ENCODE data around the gene TOP2B. TPM values are rescaled to one million over a fixed set of nuclear protein-coding genes. Genes with fewer than 3 reads are reported as not detected.

Gene TOP2B
- total RNA-seq, 3 donors from 2014 or later: 71.2 to 73.2 (median 71.7) TPM

- no peaks in the 10 kb centered on the region for H3K36me3 Mint-ChIP-seq (ENCODE audit: insufficient read depth)
- DNase-seq (no peak), ATAC-seq (no peak)
- no peak overlapping the region for H3K4me3 Mint-ChIP-seq
- H3K4me1 Mint-ChIP-seq (ENCODE audit: low read depth): no peaks in the 10 kb centered on the region
- no peaks in the 10 kb centered on the region for H3K9me3 Mint-ChIP-seq
- no peaks in the 10 kb centered on the region for H3K27me3 Mint-ChIP-seq (ENCODE audit: low read depth)
Measured at GRCh38 chr3:25563601-25564000, 101.1 kb downstream of the TOP2B start.

- Mint-ChIP-seq H3K4me3 (no peak overlapping the region), H3K9me3 (no peaks in the 10 kb centered on the region), H3K4me1 (ENCODE audit: low read depth) (no peaks in the 10 kb centered on the region), H3K27me3 (ENCODE audit: low read depth) (no peaks in the 10 kb centered on the region), H3K36me3 (ENCODE audit: insufficient read depth) (no peaks in the 10 kb centered on the region)
- no peak for DNase-seq
- ATAC-seq: no peak
Measured at GRCh38 chr3:25558796-25559195, 105.9 kb downstream of the TOP2B start.

- Mint-ChIP-seq H3K27me3 (ENCODE audit: low read depth) (no peaks in the 10 kb centered on the region), H3K9me3 (no peaks in the 10 kb centered on the region), H3K36me3 (ENCODE audit: insufficient read depth) (no peaks in the 10 kb centered on the region), H3K4me1 (ENCODE audit: low read depth) (no peaks in the 10 kb centered on the region), H3K4me3 (no peak overlapping the region)
- ATAC-seq (no peak), DNase-seq (no peak)
Measured at GRCh38 chr3:25558121-25558520, 106.6 kb downstream of the TOP2B start.

DNA sequence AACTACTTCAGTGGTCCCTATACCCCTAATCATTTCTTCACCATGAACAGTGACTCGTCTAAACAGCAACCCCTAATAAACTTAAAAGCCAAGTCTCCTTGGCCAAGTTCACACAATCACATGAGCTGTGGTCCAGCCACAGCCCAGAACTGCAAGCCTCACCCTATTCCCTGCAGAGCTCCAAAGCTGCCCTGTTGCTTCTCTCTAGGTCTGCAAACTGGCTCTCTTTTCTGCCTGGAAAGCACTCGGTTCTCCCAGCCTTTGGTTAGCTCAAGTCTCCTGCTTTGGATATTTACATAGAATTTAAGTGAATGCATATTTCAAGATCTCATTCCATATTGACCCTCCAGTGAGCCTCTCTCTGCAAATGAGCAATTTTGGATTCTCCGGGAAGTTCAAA, 107.0 kb downstream of the TOP2B start:
- Mint-ChIP-seq H3K9me3 (no peaks in the 10 kb centered on the region), H3K36me3 (ENCODE audit: insufficient read depth) (no peaks in the 10 kb centered on the region), H3K27me3 (ENCODE audit: low read depth) (no peaks in the 10 kb centered on the region), H3K4me3 (no peak overlapping the region), H3K4me1 (ENCODE audit: low read depth) (no peaks in the 10 kb centered on the region)
- ATAC-seq (no peak), DNase-seq (no peak)

GRCh38 chr3:25556447-25556846, 108.3 kb downstream of the TOP2B start:
- H3K4me3 Mint-ChIP-seq: no peak overlapping the region
- DNase-seq (no peak), ATAC-seq (no peak)
- no peaks in the 10 kb centered on the region for H3K9me3 Mint-ChIP-seq
- H3K4me1 Mint-ChIP-seq (ENCODE audit: low read depth): no peaks in the 10 kb centered on the region
- H3K36me3 Mint-ChIP-seq (ENCODE audit: insufficient read depth): no peaks in the 10 kb centered on the region
- H3K27me3 Mint-ChIP-seq (ENCODE audit: low read depth): no peaks in the 10 kb centered on the region

DNA sequence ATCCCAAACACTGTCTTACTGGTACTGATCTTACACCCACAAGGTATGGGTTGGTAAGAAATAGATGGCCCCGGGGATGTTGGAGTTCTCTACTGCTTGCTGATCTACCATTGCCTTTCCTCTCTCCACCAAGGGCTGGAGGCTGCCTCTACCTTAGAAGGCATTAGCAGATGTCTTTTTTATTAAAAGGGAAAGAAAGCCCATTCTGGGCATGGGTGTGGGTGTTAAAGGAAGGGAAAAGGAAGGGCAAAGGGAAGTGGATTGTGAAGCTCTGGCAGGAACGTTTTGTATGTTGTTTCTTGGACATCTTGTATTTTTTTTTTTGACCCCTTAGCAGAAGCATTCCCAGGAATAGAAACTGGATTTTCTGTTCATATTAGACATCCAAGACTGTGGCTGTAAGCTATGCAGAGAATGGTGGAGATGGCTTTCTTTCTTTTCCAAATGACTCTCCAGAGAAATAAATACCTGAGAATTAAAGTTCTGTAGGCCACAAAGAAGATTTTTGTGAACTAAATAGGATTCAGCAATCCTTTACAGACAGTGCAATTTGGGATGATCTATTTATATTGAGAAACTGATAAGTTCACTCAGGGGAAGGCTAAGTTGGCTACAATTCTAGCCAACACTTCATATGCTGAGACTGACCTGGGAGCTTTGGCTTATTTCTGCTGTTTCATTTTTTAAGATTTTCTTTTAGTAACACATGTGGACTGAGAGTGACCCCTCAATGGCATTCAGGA, 108.8 kb downstream of the TOP2B start:
- Mint-ChIP-seq H3K36me3 (ENCODE audit: insufficient read depth) (no peaks in the 10 kb centered on the region), H3K27me3 (ENCODE audit: low read depth) (peaks cover 1% of the 10 kb centered on the region)
- no peak for ATAC-seq

GRCh38 chr3:25554376-25554775, 110.3 kb downstream of the TOP2B start:
- no peaks in the 10 kb centered on the region for H3K36me3 Mint-ChIP-seq (ENCODE audit: insufficient read depth)
- H3K4me3 Mint-ChIP-seq: no peak overlapping the region
- peaks cover 1% of the 10 kb centered on the region for H3K27me3 Mint-ChIP-seq (ENCODE audit: low read depth)
- no peaks in the 10 kb centered on the region for H3K4me1 Mint-ChIP-seq (ENCODE audit: low read depth)
- DNase-seq (no peak), ATAC-seq (no peak)
- H3K9me3 Mint-ChIP-seq: no peaks in the 10 kb centered on the region

More for the DNA sequence above, 108.8 kb downstream of the TOP2B start:
- DNase-seq: no peak
- H3K4me3 Mint-ChIP-seq: no peak overlapping the region
- no peaks in the 10 kb centered on the region for H3K4me1 Mint-ChIP-seq (ENCODE audit: low read depth)
- H3K9me3 Mint-ChIP-seq: no peaks in the 10 kb centered on the region

GRCh38 chr3:25552251-25552650, 112.5 kb downstream of the TOP2B start:
- ATAC-seq (no peak), DNase-seq (no peak)
- Mint-ChIP-seq H3K36me3 (ENCODE audit: insufficient read depth) (no peaks in the 10 kb centered on the region), H3K4me3 (no peak overlapping the region), H3K27me3 (ENCODE audit: low read depth) (peaks cover 1% of the 10 kb centered on the region), H3K9me3 (no peaks in the 10 kb centered on the region), H3K4me1 (ENCODE audit: low read depth) (no peaks in the 10 kb centered on the region)

DNA sequence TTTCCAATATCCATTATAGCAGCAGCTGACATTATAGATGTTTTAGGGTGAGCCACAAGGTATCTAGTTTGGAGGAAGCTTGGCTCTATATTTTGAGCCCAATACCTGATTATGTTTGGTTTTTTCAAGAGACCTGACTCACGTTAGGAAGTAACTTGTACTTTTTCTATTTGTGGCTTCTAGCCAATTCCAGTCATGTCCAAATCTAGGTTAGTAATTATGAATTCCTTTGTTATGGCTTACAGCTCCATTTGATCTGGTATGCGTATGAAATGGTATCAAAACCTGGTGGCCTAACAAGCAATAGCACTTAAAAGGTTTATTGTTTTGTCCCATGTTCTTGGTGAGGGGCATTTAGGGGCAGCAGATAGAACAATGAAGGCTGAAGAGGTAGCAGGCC, 115.9 kb downstream of the TOP2B start:
- no peak overlapping the region for H3K4me3 Mint-ChIP-seq
- H3K36me3 Mint-ChIP-seq (ENCODE audit: insufficient read depth): no peaks in the 10 kb centered on the region
- no peak for ATAC-seq
- DNase-seq: no peak
- no peaks in the 10 kb centered on the region for H3K9me3 Mint-ChIP-seq
- H3K27me3 Mint-ChIP-seq (ENCODE audit: low read depth): peaks cover 6% of the 10 kb centered on the region
- H3K4me1 Mint-ChIP-seq (ENCODE audit: low read depth): no peaks in the 10 kb centered on the region

DNA sequence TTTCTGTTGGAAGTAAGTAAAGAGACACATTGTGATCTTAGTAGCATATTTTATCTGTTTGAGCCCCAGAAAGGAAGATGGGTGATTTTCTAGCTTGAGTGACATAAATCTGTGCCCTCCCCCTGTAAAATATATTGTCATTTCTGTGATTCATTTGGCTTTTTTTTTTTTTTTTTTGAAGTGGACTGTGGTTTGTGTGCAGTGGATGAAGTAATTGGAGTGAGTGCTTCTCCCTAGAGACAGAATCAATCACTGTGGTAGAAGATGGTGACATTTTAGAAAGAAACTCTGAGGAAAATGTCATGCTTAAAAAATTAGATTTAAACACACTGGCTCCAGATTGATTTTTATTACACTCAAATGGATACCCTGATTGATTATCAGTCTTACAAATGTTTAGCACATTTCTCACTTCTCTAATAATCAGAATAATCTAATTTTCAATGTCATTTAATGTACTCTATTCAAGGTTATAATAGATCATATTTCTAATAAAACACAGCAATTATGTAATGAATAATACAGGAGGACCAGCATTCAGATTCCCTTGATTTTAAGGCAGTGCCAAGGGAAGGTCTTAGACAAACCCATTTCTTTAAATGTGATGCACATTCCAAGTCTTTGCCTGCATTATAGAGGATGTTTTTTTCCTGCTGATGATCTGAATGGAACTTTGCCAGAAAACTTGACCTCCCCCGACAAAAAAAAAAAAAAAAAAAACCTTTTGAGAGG, 116.6 kb downstream of the TOP2B start:
- Mint-ChIP-seq H3K4me1 (ENCODE audit: low read depth) (no peaks in the 10 kb centered on the region), H3K9me3 (no peaks in the 10 kb centered on the region), H3K27me3 (ENCODE audit: low read depth) (peaks cover 10% of the 10 kb centered on the region), H3K36me3 (ENCODE audit: insufficient read depth) (no peaks in the 10 kb centered on the region), H3K4me3 (no peak overlapping the region)
- no peak for DNase-seq
- ATAC-seq: no peak

Other genes starting within 250 kb of the TOP2B start
- under 1 TPM in 1 of 3 donors, not detected in 2; 0.18 TPM for gene RARB, start 236.6 kb downstream of the TOP2B start, total RNA-seq
- 10 to 100 TPM; 43.4 to 48.7 (median 47.7) TPM for gene NGLY1, start 118.5 kb upstream of the TOP2B start, total RNA-seq
- 10 to 100 TPM; 11.4 to 12.0 (median 11.6) TPM for gene OXSM, start 125.2 kb upstream of the TOP2B start, total RNA-seq